ENCODE results near the gene KHK. TPM values are rescaled to one million over a fixed set of nuclear protein-coding genes. Genes with fewer than 3 reads are reported as not detected.

The KHK gene
- total RNA-seq, 1 donor = 0.36 TPM

DNA sequence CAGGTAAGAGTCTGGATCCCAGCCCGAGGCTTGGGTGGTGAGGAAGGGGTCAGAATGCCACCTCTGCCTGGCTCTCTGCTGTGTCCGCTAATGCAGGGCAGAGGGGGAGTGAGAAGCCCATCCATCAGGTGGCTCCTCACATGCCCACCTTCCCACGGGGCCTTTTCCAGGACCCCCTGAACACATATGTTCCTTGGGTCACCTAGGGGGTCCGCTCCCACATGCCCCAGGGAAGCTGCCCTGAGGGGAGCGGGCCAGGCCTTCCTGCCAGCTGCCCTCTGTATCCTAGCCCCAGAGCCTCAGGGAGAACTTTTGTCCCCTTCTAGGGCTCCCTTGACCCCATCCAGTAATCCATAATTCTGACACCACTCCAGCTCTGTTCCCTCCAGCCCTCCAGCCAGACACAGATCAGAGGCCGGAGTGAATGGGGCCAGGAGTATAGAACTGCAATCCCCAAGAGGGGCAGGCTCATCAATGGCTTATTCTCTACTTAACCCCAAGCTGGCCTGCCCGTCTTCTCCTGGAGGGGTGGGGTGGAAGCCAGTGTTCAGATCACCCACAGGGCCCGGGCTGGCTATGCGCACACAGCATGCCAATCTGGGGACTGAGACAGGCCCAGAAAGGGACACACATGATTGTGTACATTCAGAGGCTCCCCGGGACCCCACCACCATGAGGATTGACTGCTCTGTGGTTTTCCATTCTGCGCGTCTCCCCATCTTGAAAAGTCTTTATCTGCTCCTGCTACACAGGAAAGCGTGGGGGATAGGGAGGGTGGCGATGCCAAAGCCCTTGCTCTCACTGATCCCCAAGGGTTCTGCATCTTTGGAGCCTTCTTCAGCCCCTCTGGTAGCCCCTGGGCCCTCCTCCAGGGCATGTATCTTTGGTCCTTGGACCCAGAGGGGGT, 7.1 kb upstream of the KHK start:
- peaks cover 25% of the 10 kb centered on the region for H3K36me3 ChIP-seq (ENCODE audit: insufficient read depth, low read length)
- H3K4me1 ChIP-seq (ENCODE audit: insufficient read depth, low read length) = peaks cover 41% of the 10 kb centered on the region
- H3K27me3 ChIP-seq (ENCODE audit: insufficient read depth, low read length) = no peaks in the 10 kb centered on the region
- peak; percentile 91 for DNase-seq (ENCODE audit: insufficient read length, low spot score, missing footprints)
- H3K27ac ChIP-seq (ENCODE audit: low read depth, low read length) = peak overlapping the region; percentile 77
- H3K4me2 ChIP-seq (ENCODE audit: insufficient read depth, low read length) = peak overlapping the region; percentile 95
- H2AFZ ChIP-seq (ENCODE audit: low read length) = peak overlapping the region; percentile 61
- TF ChIP-seq, protein P1, sequence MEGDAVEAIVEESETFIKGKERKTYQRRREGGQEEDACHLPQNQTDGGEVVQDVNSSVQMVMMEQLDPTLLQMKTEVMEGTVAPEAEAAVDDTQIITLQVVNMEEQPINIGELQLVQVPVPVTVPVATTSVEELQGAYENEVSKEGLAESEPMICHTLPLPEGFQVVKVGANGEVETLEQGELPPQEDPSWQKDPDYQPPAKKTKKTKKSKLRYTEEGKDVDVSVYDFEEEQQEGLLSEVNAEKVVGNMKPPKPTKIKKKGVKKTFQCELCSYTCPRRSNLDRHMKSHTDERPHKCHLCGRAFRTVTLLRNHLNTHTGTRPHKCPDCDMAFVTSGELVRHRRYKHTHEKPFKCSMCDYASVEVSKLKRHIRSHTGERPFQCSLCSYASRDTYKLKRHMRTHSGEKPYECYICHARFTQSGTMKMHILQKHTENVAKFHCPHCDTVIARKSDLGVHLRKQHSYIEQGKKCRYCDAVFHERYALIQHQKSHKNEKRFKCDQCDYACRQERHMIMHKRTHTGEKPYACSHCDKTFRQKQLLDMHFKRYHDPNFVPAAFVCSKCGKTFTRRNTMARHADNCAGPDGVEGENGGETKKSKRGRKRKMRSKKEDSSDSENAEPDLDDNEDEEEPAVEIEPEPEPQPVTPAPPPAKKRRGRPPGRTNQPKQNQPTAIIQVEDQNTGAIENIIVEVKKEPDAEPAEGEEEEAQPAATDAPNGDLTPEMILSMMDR (IDR thresholded peaks at IDR 0.05; ENCODE audit: extremely low read depth, low read depth, low read length) = no peak
- H4K20me1 ChIP-seq (ENCODE audit: insufficient read depth, low read length) = peaks cover 33% of the 10 kb centered on the region
- H3K79me2 ChIP-seq (ENCODE audit: insufficient read depth, low read length) = peaks cover 37% of the 10 kb centered on the region
- no peaks in the 10 kb centered on the region for H3K9me3 ChIP-seq (ENCODE audit: low read depth, low read length)
- H3K4me3 ChIP-seq (ENCODE audit: insufficient read depth, low read length) = peak overlapping the region; percentile 92

DNA sequence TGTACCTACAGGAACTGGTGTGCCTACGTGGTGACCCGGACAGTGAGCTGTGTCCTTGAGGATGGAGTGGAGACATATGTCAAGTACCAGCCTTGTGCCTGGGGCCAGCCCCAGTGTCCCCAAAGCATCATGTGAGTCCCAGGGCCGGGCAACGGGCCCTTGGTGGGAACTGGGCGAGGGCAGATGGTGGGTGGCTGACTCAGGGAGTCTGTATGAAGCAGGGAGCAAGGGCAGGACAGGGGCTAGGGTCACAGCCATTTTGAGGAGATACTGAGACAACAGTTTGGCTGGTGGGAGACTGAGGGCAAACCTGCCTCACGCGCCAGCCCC, 6.5 kb upstream of the KHK start:
- Histone ChIP-seq H3K4me2 (ENCODE audit: insufficient read depth, low read length) (peak overlapping the region; percentile 95), H2AFZ (ENCODE audit: low read length) (peak overlapping the region; percentile 61), H3K27ac (ENCODE audit: low read depth, low read length) (peak overlapping the region; percentile 77), H4K20me1 (ENCODE audit: insufficient read depth, low read length) (peaks cover 33% of the 10 kb centered on the region), H3K79me2 (ENCODE audit: insufficient read depth, low read length) (peaks cover 37% of the 10 kb centered on the region), H3K9me3 (ENCODE audit: low read depth, low read length) (no peaks in the 10 kb centered on the region), H3K4me1 (ENCODE audit: insufficient read depth, low read length) (peaks cover 35% of the 10 kb centered on the region), H3K4me3 (ENCODE audit: insufficient read depth, low read length) (peak overlapping the region; percentile 92), H3K27me3 (ENCODE audit: insufficient read depth, low read length) (no peaks in the 10 kb centered on the region), H3K36me3 (ENCODE audit: insufficient read depth, low read length) (peaks cover 27% of the 10 kb centered on the region)
- peak; percentile 90 for DNase-seq (ENCODE audit: insufficient read length, low spot score, missing footprints)
- TF ChIP-seq, protein P1 (IDR thresholded peaks at IDR 0.05; ENCODE audit: extremely low read depth, low read depth, low read length) = no peak

DNA sequence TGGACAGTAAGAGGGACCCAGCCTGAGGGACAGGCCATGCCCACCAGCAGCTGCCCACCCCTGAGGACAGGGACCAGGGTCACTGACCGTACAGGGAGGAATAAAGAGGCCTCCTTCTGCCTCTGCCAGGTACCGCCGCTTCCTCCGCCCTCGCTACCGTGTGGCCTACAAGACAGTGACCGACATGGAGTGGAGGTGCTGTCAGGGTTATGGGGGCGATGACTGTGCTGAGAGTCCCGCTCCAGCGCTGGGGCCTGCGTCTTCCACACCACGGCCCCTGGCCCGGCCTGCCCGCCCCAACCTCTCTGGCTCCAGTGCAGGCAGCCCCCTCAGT, 6.0 kb upstream of the KHK start:
- Histone ChIP-seq H2AFZ (ENCODE audit: low read length) (no peak overlapping the region), H3K36me3 (ENCODE audit: insufficient read depth, low read length) (peaks cover 27% of the 10 kb centered on the region), H4K20me1 (ENCODE audit: insufficient read depth, low read length) (peaks cover 33% of the 10 kb centered on the region), H3K27me3 (ENCODE audit: insufficient read depth, low read length) (no peaks in the 10 kb centered on the region), H3K4me3 (ENCODE audit: insufficient read depth, low read length) (peak overlapping the region; percentile 92), H3K79me2 (ENCODE audit: insufficient read depth, low read length) (peaks cover 37% of the 10 kb centered on the region), H3K9me3 (ENCODE audit: low read depth, low read length) (no peaks in the 10 kb centered on the region), H3K4me1 (ENCODE audit: insufficient read depth, low read length) (peaks cover 34% of the 10 kb centered on the region), H3K4me2 (ENCODE audit: insufficient read depth, low read length) (peak overlapping the region; percentile 95), H3K27ac (ENCODE audit: low read depth, low read length) (peak overlapping the region; percentile 77)
- TF ChIP-seq, protein P1 (IDR thresholded peaks at IDR 0.05; ENCODE audit: extremely low read depth, low read depth, low read length) = no peak
- no peak for DNase-seq (ENCODE audit: insufficient read length, low spot score, missing footprints)

DNA sequence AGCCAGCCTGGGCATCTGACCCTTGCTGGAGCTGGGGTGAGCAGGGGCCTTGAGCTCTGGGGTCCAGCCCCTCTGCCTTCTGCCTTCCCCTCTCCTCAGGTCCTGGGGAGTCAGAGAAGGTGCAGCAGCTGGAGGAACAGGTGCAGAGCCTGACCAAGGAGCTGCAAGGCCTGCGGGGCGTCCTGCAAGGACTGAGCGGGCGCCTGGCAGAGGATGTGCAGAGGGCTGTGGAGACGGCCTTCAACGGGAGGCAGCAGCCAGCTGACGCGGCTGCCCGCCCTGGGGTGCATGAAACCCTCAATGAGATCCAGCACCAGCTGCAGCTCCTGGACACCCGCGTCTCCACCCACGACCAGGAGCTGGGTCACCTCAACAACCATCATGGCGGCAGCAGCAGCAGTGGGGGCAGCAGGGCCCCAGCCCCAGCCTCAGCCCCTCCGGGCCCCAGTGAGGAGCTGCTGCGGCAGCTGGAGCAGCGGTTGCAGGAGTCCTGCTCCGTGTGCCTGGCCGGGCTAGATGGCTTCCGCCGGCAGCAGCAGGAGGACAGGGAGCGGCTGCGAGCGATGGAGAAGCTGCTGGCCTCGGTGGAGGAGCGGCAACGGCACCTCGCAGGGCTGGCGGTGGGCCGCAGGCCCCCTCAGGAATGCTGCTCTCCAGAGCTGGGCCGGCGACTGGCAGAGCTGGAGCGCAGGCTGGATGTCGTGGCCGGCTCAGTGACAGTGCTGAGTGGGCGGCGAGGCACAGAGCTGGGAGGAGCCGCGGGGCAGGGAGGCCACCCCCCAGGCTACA, 4.4 kb upstream of the KHK start:
- no peak overlapping the region for H2AFZ ChIP-seq (ENCODE audit: low read length)
- peaks cover 36% of the 10 kb centered on the region for H3K4me1 ChIP-seq (ENCODE audit: insufficient read depth, low read length)
- H3K27me3 ChIP-seq (ENCODE audit: insufficient read depth, low read length) = no peaks in the 10 kb centered on the region
- H3K79me2 ChIP-seq (ENCODE audit: insufficient read depth, low read length) = peaks cover 37% of the 10 kb centered on the region
- TF ChIP-seq, protein P1 (IDR thresholded peaks at IDR 0.05; ENCODE audit: extremely low read depth, low read depth, low read length) = no peak
- no peak overlapping the region for H3K27ac ChIP-seq (ENCODE audit: low read depth, low read length)
- no peak overlapping the region for H3K4me2 ChIP-seq (ENCODE audit: insufficient read depth, low read length)
- H3K9me3 ChIP-seq (ENCODE audit: low read depth, low read length) = no peaks in the 10 kb centered on the region
- peaks cover 33% of the 10 kb centered on the region for H4K20me1 ChIP-seq (ENCODE audit: insufficient read depth, low read length)
- peak; percentile 78 for DNase-seq (ENCODE audit: insufficient read length, low spot score, missing footprints)
- H3K4me3 ChIP-seq (ENCODE audit: insufficient read depth, low read length) = no peak overlapping the region
- peaks cover 27% of the 10 kb centered on the region for H3K36me3 ChIP-seq (ENCODE audit: insufficient read depth, low read length)

All from osteoblast (primary cell).